CD4-positive, alpha-beta T cell treated with Interleukin-2 at 100 ng/mL for 4 hours (primary cell): ENCODE measurements around the gene PRRT1B.
"Not testable (repeated sequence)": the region's sequence is repeated elsewhere in the genome, so short reads cannot be mapped to it uniquely, and the experiment has no call there.

ENCODE experiments used
- DNase-seq: peaks from one replicate; pipeline ENCODE4 v3.0.0-alpha.2; 2020; ENCODE audit warnings: low spot score

Gene PRRT1B

GRCh38 chr9:131522257-131523085, 22.9 kb upstream of the PRRT1B start:
- DNase-seq: no peak

DNA sequence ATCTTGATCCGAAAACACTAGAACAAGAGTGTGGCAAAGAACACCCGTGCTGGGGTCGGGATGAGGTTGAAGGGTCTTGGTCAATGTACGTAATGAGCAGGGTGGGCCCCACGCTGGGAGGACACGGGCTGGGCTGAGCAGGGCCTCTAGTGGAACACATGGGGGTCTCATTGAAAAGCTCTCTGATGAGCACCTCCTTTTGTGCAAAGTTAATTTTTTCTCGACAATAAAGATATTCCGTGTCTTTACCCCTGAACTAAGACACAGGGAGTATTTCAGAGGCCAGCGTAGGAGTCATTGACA, 22.3 kb upstream of the PRRT1B start:
- no peak for DNase-seq

DNA sequence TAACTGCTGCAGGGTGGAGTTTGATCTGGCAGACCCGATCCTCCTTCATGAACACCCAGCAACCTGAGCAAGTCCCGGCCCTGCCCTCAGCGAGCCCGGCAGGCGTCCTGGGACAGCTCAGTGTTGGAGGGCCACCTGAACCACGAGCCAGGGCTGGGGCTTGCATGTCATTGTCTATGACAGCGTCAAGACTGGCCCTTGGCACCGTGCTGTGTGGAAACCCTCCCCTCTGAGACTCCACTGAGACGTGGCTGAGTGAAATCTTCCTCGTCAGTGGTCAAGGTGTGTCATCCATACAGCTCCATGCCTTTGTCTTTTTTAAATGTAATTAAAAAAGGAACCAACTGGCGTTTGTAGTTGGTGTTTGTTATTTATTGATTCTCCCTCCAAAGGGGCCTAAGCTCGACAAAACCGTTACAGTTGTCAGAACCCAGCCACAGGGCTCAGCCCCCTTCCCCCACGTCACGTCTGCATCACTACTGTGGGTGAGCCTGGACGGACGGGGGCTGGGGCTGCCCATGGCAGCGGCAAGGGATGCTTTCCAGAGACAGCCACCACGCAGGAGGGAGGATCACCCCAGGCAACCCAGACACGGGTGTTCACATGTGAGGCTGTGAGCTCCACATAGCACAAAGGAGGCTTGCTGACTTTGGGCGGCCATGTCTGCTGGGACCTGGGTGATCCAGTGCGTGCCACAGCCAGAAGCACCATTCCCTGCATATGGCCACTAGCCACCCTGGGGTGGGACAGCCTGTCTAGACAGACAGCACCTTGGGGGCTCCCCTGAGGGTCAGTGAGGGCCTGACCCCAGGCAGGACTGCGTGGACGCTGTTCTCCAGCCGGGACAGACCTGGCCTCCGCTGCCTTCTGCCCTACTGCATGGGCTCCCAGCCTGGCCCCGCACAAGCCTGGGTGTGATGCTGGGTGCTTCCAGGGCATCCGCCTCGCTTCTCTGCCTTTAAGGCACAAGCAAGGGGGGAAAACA, 21.6 kb upstream of the PRRT1B start:
- no peak for DNase-seq

DNA sequence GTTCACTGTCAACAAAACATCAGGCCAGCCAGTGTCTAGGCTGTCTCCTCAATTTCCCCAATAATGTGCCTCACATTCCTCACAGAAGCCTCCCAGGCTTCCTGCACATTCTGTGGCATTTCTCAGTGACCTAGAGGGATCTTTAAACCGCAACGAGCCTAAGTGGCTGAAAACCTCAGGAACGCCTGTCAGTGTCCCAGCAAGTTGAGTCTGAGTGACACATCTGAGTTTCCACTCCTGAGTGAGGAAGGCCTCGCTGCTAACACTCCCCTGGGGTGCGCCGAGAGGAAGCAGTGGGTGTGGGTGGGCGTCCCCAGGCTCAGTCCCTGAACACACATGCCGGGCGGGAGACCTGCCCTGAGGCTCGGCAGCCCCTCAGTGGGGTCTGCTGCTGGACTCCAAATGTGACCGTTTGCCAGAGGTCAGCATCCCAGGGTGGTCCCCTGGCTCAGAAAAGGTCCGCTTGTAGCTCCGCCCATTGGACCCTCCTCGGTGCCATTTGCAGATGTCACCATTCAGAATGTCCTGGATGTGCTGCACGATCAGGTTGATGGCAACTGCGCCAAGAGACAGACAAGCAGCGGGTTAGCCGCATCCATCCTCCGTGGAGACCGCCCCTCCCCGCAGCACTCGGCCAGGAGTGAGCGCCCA, 20.5 kb upstream of the PRRT1B start:
- no peak for DNase-seq

DNA sequence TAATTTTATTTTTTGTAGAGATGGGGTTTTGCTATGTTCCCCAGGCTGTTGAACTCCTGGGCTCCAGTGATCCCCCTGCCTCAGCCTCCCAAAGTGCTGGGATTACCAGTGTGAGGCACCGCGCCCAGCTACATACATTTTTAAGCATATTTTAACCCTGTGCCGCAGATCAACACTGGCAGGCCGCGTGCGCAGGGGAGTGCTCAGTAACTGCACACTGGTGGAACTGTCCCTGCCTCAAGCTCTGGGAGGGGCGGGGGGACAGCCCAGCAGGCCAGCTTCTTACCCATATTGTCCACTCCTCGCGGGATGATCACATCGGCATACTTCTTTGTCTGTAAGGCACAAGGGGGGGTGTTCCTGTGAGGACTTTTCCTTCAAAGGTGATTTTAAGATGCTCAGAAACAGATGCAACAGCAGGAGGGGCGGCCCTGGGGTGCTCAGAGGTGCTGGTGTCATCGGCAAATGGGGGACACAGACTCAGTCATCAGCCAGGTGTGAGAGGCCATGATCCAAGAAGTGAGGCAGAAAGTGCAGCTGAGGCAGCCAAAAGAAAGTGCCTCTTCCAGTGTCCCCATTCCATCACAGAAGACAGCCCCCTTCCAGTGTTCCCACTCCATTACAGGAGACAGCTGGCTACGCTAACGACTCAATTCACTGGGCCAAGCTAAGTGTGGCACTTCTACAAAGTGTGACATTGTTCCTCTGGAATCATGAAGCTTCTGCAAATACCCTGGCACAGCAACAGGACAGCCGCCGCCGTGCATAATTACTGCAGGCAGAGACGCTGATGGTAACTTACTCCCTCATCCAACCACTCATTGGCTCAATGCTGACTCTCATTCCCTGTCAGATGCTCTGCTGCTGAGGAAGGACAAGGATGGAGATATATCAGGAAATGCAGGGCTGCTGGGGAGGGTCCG, 19.4 kb upstream of the PRRT1B start:
- no peak for DNase-seq

GRCh38 chr9:131528186-131528585, 17.1 kb upstream of the PRRT1B start:
- DNase-seq: no peak

GRCh38 chr9:131528886-131529505, 16.3 kb upstream of the PRRT1B start:
- DNase-seq: no peak

DNA sequence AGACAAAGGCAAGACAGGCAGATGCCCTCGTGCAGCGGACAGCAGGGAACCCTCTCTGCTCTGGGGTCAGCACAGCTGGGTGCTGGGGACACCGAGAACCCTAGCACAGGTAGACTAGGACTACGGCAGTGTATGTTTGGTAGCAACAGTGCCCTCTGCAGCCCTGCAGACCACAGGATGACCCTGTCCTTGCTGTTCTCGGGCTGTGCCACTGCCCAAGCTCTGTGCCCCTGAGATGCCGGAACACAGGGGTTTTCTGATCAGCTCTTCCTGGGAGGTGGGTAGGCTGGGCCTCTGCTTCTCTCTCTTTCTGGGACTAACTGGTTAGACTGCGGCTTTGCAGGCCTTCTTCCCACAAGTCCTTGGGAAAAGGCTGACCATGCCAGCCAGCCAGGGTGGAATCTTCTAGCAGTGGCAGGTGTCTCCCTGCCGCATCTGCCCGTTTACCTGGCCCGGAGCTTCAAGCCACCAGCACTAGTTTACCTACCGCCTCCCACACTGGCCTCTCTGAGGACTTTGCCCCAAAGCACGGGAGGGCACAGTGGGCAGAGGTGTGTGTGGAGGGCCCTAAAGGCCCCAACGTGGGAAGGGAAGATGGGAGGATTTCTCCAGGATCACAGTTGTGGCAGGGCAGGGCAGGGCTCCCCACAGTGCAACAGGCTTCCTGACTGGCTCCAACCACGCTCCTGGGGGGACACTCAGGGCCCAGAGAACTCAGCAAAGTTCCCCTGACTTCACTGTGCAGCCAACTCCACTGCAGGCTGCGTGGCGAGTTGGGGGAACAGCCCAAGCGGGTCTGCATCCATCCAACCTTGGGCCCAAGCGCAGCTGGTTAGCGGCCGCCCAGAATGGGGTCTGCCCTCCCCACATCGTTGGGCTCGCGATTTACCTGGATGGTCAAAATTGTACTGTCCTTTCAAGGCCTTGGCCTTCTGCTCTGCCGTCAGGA, 15.5 kb upstream of the PRRT1B start:
- no peak for DNase-seq

DNA sequence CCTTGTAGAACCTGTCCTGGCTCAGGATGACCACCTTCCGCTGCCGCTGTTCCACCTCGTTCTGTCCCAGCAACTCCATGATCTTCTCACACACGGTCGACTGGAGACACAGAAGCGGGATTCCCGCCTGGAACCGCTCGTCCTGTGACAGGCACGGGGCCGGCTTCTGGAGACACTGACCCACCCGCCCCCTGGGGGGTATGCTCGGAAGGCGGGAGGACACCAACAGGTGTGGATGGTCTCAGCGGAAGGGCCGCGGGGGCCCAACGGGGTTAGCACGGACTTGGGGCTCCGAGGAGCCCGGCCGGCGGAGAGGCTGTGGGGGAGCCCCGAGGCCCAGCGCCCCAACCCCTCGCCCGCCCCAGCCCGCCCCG, 14.8 kb upstream of the PRRT1B start:
- no peak for DNase-seq

GRCh38 chr9:131530920-131531832, 14.1 kb upstream of the PRRT1B start, which contains the start of gene UCK1:
TSS of gene UCK1 (minus strand) at chr9:131531263. CDS start at chr9:131531174, 89 bp downstream.
- DNase-seq: peak; percentile 66

- peak; percentile 10 for DNase-seq
Measured at GRCh38 chr9:131534721-131535237, 10.5 kb upstream of the PRRT1B start.

DNA sequence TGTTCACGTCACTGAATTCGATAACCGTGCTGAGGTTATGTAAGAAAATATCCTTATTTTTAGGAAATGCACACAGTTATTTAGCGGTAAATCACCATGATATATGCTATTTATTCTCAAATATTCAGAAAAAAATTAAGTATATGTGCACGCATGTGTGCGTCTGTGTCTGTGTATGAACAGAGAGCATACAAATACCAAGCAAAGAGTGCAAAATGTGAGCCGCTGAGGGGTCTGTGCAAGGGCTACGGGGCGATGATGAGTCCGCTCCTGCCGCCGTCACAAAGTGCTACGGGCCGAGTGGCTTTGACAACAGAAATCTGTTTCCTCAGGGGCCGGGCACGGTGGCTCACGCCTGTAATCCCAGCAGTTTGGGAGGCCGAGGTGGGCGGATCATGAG, 7.4 kb upstream of the PRRT1B start:
- DNase-seq: no peak

- DNase-seq: peak; percentile 50
Measured at GRCh38 chr9:131539223-131539923, 6.0 kb upstream of the PRRT1B start.

GRCh38 chr9:131543141-131543540, 2.2 kb upstream of the PRRT1B start:
- no peak for DNase-seq

DNA sequence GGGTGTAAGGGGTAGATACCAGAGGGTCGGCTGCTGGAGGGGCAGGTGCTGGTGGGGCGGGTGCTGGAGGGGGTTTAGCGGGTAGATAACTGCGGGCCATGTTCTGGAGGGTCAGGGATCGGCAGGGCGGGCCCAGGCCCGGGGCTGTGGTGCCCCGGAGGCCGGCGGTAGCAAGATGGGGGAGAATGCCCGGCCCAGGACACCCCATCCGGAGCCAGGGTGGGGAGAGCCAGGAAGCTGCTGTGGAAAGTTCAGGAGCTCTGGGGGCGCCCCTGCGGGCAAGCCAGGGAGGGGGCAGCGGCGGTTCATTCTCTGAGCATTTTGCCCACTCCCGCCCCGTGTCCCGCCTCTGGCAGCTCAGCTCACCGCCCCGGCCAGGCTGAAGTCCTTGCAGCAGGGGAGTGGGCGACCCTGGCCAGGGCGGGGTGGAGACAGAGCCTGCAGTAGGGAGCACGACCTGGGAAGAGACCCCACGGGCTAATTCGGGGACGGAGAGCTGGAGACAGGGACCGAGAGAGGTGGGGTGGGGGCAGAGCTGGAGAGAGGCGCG, 538 bp downstream of the PRRT1B start:
- no peak for DNase-seq

GRCh38 chr9:131546336-131547084, 1.2 kb downstream of the PRRT1B start:
- DNase-seq: no peak

GRCh38 chr9:131549186-131549585, 3.9 kb downstream of the PRRT1B start:
- DNase-seq: not testable (repeated sequence)
